Amniotic epithelial cell (primary cell): ENCODE measurements around the gene ABHD8.
A peak's percentile ranks its signal among the peaks of the same experiment; 100 is the strongest.

ENCODE experiments used
- DNase-seq: peaks from one replicate; pipeline ENCODE4 v3.0.0-alpha.2; 2010; ENCODE audit warnings: low read depth

Gene ABHD8

DNA sequence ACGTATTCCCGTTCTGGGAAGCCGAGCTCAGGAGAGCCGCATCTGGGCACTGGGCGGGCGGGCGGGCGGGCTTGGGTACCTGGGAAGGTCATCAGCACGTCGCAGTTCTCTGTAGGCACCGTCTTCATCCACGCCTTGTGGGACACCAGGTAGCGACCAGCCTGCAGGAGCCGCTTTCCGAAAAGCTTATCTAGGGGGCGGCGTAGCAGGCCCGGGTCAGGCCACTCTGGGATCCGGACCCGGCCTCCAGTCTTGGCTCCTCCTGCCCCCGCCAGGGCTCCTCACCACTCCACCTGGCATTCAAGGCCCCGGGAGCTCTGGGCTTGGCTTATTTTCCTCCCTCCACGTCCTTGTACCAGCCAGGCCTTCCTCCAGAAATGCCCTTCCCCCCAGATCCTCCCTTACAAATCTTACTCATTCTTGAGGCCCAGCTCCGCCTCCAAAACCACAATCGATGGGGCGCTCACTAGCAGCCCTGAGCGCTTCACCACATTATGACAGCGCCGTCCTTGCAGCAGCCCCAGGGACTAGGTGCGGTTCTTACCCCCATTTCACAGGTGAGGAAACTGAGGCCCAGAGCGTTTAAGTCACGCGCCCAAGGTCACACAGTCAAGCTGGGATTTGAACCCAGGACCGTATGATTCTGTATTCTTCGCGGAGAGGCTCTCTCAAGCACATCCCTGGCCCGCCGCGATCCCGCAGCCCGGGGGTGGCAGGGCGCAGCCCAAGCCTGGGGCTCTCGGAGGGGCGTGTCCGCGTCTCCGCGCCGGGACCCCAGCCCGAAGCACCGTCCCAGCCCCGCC lies 30.6 kb upstream of the ABHD8 start:
- DNase-seq: peak; percentile 96

DNA sequence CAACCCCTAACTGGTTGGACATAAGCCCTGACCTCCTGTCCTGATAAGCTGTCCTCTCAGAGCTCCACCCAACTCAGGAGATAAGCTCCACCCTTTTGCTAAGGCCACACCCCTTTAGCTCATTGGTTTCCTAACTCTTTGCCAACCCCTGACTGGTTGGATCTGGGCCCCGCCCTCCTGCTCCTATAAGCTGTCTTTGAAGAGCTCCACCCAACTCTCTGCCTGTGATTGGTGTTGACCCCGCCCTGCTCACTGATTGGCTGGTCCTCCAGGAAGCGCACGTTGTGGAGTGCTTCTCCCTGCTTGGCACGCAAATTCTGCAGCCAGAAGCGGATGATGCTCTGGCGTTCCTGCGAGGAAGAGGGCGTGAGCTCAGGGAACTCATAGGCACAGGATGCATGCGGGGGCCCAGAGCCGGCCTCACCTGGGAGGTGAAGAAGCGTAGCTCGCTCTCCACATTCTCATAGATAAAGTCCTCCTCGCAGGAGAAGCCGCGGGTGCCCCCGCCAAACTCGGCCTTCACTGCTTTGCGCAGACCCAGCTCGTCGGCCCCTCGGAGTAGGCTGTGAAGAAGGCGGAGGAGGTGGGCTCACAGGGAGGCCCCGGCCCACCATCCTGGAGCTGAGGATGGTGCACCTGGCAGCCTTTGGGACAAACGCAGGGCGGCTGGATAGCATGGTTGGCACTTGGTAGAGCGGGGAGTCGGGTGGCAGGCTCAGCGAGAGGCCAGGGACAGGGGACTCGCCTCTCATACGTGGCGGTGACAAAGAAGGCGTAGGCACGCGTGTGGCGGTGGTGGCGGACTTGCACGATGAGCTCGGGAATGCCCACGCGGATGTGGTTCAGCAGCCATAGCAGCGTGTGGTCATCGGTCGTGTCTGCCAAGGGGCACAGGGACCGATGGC lies 29.7 kb upstream of the ABHD8 start:
- peak; percentile 75 for DNase-seq

DNA sequence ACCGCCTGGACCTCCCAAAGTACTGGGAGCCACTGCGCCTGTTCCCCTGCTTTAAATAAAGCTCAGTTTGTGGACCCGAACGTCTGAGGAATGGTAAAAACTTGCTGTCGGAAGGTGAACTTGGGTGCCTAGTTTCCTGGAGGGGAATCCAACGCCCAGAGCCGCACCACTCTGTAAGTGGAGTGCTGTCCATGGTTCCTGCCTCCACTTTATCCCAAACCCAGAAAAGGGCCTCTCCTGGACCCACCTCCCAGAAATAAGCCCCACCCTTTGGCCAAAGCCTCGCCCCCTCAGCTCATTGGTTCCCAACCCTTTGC lies 29.1 kb upstream of the ABHD8 start:
- no peak for DNase-seq

DNA sequence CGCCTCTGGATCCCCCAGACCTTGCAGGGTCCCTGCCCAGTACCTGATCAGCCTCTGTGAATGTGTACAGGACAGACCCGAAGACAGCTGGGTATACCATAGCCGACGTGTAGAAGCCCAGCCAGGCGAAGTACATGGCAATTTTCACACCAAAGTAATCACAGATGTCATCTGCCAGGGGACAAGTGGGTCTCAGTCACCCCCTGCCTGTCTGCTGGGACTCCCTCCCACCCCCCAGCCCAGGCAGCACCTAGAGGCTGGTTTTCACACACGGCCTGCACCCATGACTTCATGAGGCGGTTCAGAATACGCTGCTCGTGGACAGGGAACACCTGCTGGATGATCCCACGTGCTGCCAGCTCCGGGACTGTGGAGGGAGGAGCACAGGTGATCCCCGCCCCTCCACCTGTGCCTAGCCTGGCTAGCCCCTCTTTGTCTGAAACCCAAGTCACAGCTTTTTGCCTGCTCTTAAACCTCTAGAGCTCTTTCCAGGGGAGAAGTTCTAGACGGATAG lies 27.9 kb upstream of the ABHD8 start:
- DNase-seq: no peak

DNA sequence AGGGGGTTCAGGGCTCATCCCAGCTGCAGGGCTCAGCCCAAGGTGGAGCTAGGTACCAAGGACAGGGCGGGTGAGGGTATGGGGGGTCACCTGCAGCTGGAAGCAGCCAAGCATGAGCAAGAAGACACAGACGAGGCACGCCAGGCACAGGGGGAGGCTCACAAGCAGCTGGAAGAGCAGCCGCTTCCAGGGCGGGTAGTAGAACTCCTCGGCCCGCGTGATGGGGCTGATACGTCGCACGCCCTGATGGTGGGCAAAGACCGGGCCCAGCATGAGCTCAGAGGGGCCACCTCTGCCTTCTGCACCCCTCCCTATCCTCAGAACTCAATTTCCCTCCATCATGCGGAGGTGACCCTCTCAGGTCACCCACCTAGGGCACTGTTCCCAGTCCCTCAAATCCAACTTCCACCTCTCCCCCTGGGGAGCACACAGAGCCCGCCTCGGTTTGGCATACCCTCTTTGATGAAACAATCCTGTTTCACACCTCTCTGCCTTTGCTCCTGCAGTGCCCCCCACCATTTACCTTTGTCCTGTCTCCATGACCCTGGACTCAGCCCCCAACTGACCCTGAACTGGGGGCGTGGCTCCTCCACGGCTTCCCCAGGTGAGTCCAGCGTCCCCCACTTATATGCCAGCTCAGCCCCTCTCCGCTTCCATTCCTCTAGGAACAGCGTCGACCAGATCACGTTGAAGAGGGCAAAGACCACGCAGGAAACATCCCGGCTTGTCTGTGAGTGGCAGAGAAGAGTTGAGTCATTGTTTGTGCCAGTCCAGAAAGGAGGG lies 27.2 kb upstream of the ABHD8 start:
- no peak for DNase-seq

DNA sequence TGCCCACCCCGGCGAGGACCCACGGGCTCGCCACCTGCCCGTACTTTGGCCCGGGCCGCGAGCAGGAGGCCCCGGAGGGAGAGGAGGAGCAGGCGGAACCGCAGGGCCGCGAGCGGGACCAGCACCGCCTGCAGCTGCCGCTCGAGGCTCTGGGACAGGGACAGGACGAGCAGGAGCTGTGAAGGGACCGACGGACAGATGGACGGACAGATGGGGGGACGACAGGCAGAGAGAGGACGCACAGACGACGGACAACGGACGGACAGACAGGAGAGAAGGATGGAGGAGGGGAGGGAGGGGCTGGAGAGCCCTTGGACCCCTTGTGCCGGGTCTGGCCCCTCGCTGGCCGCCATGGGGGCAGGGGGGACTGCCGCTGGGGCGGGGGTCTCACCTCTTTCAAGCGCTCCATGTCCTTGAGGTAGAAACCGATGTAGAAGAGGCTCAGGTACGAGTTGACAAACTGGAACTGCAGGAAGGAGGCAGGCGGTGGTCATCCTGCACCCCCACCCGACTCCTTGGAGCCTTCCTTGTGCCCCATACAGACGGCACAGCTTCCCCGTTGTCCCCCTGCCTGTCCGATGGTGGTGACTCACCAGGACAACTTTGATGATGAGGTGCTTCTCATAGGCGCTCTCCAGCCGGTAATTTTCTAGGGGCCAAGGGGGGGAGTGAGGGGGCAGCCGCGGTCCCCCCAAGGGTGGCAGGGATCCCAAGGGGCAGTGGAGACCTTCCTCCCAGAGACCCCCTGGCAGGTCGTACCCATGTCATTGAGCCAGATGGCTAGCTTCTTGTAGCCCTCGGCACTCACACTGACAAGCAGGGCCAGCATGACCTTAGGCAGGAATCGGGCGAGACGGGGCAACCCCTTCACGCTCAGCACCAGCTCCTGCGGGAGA lies 26.4 kb upstream of the ABHD8 start:
- no peak for DNase-seq

DNA sequence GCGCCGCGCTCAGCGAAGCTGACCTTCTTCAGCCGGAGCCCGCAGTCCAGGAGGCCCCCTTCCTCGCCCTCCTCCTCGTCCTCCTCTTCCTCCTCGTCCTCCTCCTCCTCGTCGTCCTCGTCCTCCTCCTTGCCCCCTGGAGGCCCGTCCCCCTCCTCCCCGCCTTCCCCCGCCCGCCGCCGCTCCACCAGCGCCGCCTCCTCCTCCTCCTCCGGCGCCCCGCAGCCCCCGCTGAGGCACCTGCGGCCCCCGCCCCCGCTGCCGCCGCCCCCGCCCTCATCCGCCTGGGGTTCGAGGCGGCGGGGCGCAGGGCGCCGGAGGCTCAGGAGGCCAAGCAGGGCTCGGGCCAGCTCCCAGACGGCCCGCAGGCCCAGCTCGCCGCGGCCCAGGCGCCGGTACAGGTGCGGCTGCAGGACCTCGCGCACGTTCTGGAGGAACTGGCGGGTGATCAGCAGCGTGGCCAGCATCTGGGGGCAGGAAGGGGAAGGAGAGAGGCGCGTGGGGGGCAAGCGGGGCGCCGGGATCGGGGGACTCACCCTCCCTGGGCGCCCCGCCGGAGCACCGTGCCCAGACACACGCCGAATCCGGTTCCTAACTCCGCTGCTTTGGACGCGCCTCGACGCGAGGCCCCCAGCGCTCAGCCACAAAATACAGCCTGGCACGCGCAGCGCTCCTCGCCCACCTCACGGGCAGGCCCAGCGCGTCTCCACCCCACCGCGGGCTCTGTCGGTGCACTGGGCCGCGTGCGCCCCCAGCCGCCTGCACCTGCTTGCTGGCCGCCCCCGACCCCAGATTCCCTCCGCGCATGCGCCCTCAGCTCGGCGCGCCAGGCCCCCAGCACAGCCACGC lies 25.5 kb upstream of the ABHD8 start:
- no peak for DNase-seq

DNA sequence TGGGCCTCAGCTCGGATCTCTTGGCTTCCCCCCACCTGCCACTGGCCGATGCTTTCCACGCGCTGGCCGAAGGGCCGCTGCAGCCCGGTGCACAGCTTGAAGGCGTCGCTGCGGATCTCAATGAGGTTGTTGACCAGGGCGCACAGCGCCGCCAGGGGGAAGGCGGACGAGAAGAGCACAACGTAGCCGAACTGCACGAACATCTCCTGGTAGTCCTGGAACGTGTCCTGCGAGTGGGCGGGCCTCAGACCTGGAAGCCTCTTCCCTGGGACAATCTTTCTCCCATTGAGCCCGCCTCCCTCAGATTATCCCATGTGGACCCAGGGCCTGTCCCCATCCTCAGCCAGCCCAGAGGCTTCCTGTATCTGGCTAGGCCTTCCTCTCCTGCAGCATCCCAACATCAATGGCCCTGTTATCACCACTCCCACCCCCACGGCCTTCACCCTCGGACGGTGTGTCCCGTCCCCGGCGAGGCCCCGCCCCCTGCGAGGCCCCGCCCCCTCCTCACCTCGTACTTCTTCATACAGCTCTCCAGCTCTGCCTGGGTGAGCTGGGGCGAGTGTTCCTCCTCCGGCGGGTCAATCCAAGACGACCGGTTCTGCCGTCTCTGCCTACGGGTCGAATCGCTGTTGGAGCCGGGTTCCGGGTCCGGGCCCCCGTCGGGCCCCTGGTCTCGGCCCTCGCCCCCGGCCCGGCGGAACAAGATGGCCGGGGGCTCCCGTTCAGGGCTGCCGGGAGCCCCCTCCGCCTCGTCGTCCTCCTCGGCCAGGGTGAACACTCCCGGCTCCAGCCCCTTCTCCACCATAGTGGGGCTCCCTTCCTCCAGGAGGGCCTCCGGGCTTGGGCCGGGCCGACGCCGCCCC lies 24.7 kb upstream of the ABHD8 start:
- DNase-seq: peak; percentile 90

DNA sequence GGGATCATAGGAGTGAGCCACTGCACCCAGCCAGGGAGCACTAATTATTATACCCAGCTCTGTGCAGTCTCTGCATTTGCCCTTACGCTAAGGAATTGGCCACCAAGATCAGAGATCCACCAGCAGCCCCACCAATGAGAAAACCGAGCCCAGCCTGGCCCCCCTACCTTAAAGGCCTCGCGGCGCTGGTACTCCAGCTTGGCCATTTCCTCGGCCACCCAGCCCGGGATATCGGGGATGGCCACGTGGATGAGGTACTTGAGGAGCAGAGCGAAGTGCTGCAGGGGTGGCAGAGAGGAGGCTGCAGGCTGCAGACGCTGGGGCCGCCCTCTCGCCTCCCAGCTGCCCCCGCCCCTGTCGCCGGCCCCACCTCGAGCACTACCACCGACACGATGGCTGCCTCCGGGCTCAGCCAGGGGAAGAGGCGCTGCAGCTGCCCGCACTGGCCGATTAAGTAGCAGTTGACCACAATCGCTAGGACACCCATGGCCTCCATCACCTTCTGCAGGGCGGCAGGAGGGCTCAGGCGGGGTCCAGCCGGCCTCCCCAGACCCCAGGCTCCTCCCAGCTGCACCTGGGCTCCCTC lies 23.9 kb upstream of the ABHD8 start:
- DNase-seq: no peak

DNA sequence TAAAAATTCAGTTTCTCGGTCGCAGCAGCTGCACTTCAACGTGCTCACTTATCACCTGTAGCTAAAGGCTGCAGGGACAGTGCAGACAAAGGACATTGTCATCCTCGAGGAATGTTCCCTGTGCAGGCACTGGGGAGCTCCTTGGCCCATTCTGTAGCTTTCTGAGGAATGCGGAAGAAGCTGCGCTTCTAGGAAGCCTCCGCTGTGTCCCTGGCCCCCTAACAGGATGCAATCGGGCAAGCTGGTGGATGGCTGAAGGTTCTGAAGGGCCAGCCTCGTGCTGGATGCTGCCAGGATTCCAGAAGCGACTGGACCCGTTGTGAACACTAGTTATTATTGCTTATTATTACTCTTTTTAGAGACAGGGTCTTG lies 23.4 kb upstream of the ABHD8 start:
- DNase-seq: no peak

DNA sequence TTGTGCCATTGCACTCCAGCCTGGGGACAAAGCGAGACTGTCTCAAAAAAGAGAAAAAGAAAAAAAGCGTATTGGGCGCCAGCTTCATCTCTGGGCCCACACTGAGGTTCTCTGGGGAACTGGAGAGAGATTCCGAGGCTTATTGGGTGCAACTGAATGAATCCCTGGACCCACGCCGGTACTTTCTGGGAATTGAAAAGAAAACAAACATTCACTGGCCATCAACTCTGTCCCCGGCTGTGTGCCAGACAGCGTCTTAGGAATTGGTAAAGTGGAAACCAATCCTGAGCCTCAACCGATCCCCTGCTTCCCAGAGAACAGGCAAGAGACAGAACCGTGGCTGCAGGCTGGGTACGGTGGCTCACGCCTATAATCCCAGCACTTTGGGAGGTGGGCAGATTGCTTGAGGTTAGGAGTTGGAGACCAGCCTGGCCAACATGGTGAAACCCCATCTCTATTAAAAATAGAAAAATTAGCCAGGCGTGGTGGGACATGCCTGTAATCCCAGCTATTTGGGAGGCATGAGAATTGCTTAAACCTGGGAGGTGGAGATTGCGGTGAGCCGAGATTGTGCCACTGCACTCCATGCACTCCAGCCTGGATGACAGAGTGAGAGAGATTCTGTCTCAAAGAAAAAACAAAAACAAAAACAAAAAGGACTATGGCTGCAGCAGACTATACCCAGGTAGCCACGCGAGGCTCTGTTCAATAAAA lies 22.8 kb upstream of the ABHD8 start:
- DNase-seq: no peak

DNA sequence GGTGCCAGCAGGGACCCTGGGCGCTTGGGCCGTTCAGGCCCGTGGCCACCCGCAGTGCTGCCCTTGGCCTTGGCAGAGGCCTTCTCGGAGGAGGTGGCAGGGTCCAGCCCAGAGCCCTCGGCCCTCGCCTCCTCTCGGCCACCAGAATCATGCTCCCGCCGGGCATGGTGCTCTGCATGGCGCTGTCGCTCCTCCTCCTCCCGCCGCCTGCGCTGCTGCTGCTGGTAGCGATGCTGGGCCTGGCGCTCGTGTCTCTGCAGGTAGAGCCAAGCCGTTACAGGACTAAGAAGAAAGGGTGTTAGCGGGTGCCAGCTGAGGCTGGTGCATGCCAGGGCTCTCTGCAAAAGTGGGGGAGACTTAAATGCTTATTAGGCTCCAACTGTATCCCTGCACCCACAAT lies 21.9 kb upstream of the ABHD8 start:
- DNase-seq: no peak

DNA sequence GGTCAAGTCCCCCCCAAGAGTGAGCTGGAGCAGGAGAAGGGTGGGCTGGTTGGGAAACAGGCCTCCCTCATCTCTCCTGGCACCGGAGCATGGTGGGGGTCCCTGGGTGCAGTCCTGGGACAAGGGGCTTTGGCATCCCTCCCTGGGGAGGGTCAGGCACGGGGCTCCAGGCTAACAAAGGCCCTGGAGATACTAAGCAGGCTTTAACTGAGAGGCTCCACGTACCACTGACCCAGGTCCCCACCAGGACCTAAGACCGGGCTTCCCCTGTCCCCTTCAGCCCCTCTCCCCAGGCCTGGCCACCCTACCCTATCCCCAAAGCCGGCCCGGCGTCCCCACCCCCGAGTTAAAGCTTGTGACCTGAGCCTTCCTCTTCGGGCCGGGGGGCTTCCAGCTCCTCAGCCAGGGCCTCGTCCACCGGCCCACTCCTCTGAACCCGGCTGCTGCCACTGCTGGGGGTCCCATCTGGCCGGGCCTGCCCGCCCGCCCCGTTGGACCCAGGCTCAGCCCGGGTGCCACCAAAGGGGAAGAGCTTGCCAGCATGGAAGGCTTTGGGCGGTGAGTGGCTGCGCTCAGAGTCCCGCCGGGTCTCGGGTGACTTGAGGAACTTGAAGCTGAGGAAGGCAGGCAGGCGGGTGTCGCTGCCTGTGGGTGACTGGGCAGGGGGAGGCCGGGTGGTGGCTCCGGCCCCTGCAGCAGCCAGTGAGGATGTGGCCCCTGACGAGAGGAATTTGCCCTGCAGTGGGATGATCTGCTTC lies 21.3 kb upstream of the ABHD8 start:
- no peak for DNase-seq

DNA sequence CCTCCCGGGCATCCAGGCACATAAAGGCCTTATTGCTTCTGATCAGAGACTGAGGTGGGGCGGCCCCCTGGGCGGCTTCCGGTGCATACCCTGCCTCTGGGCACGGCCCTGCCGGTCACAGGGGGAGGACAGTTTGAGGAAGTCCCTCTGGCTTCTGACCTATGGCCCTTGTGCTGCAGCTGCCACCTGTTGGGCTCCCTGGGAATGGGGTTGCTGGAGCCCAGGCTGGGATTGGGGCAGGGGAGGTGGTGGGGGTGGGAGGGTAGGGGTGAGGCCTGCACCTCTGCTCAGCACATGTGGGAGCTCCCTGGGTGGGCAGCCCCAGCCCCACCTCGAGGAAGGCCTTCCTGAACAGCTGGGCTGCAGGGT lies 20.7 kb upstream of the ABHD8 start:
- DNase-seq: no peak

DNA sequence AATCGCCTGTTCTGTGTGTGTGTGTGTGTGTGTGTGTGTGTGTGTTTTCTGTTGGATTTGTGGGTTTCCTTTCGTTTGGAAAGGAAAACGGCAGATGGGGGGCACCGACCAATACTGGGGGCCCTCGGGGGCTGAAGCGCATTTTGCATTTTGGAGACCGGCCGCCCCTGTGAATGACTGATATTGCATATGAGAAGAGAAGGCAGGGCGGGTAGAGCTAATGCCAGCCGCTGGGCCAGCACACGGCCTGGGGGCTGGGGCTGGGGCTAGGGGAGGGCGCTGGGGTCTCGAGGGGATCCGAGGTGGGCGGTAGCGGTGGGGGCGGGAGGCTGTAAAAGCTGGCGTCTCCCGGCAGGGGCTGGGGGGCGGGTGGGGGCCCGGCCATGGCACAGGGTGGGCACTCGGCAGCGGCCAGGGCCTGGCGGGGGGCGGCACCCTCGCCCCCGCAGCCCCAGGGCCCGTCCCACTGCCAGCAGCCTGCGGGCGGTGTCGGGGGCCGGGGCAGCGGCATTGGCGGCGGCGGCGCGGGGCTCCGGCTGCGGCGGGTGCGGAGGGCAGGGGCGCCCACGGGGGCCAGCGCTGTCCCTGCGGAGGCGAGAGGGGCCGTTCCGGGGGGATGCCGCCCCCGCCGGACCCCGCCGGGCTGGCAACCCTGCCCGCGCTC lies 20.2 kb upstream of the ABHD8 start:
- DNase-seq: no peak

DNA sequence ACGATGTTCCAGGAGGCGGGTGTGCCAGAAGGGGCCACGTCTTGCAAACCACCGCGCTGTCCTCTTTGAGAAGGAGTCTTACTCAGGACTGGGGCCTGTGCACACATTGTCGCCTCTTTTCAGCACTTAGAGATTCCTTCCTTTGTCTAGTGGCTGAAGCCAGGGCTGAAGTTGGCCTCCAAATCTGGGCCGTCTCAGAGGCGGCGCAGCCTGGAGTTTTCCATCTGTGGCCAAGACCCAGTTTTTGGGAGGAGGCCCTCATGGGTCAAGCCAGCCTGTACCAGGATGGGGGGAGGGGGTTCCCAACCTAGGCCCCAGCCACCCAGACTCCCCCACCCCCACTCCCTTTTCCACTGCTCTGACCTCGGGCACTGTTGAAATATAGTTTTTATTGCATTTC lies 19.6 kb upstream of the ABHD8 start:
- no peak for DNase-seq
